NCI-H146 treated with DMSO at 0.1 percent for 48 hours (cell line): ENCODE measurements around the gene SDSL.

Experiments used
- DNase-seq: peaks from one replicate; lab custom pipeline; 2025; ENCODE audit not compliant: unreplicated experiment; lab: John Stamatoyannopoulos, UW

Gene SDSL

GRCh38 chr12:113479216-113479589 lies 57.0 kb downstream of the SDSL start:
- no peak for DNase-seq

- no peak for DNase-seq
Observed at GRCh38 chr12:113479590-113480335, 57.6 kb downstream of the SDSL start.

- no peak for DNase-seq
Observed at GRCh38 chr12:113480336-113480971, 58.3 kb downstream of the SDSL start.

GRCh38 chr12:113482334-113482733 lies 60.2 kb downstream of the SDSL start:
- DNase-seq, result no peak

GRCh38 chr12:113485330-113485729 lies 63.1 kb downstream of the SDSL start:
- no peak for DNase-seq

- DNase-seq, result no peak
Observed at GRCh38 chr12:113486722-113487121, 64.5 kb downstream of the SDSL start.
